ENCODE data around the gene NFAT5. TPM values are rescaled to one million over a fixed set of nuclear protein-coding genes. Genes with fewer than 3 reads are reported as not detected.

The NFAT5 gene
- total and polyA plus RNA-seq, 9 of the 15 experiments (the other 6 are each of a cell fraction or from before 2014, with no cell fraction given) = 0.78 to 20.5 (median 12.4) TPM

GRCh38 chr16:69660166-69660565 is 94.4 kb downstream of the NFAT5 start:
- H3K27me3 ChIP-seq (ENCODE audit: control insufficient read depth in 2 of 2, insufficient read depth in 2 of 2, low read length in 2 of 2) = no peaks in the 10 kb centered on the region
- FAIRE-seq (no peak), ATAC-seq (no peak), DNase-seq (ENCODE audit: extremely low read depth in 1 of 4, low spot score in 3 of 4) (no peak)
- H3K9me3 ChIP-seq (replicated peaks; ENCODE audit: control insufficient read depth, insufficient read depth, low read depth, low read length) = no peaks in the 10 kb centered on the region
- in situ Hi-C loops (cut with MboI) (no loop called here), intact Hi-C loops (cut with micrococcal nuclease) (no loop called here)
- no peak overlapping the region for H3K4me2 ChIP-seq (ENCODE audit: insufficient read depth, low read length)
- no TSS peak for BruUV-seq (replicated peaks)
- no peak for TF ChIP-seq NCOA2 (IDR thresholded peaks at IDR 0.05; ENCODE audit: partially characterized antibody in 2 of 2)
- TF ChIP-seq ZNF583 (CRISPR knock-in tag; IDR thresholded peaks at IDR 0.05) = no peak
- no peak for TF ChIP-seq MCM3 (IDR thresholded peaks at IDR 0.05)
- TF ChIP-seq BRD4 (IDR thresholded peaks at IDR 0.05) = no peak
- no peak for TF ChIP-seq RNF2 (IDR thresholded peaks at IDR 0.05)
- no peak for TF ChIP-seq ZNF780A (CRISPR knock-in tag; IDR thresholded peaks at IDR 0.05)
- TF ChIP-seq, protein P1, sequence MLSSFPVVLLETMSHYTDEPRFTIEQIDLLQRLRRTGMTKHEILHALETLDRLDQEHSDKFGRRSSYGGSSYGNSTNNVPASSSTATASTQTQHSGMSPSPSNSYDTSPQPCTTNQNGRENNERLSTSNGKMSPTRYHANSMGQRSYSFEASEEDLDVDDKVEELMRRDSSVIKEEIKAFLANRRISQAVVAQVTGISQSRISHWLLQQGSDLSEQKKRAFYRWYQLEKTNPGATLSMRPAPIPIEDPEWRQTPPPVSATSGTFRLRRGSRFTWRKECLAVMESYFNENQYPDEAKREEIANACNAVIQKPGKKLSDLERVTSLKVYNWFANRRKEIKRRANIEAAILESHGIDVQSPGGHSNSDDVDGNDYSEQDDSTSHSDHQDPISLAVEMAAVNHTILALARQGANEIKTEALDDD (IDR thresholded peaks at IDR 0.05) = no peak
- no peak for TF ChIP-seq ATF3 (IDR thresholded peaks at IDR 0.05)
- no peak for TF ChIP-seq ATF3 (CRISPR knock-in tag; conservative IDR thresholded peaks at IDR 0.05)
- ChIA-PET POLR2A (interaction anchor here (0.7 to 1.3 kb wide), 2 partner anchors 9 to 36 kb away, joined by 3 to 4 read pairs; no protein-coding TSS in a partner anchor), CTCF (ENCODE audit: low intra/inter-chr PET ratio) (no interaction called here)
- H3K9ac ChIP-seq (ENCODE audit: insufficient read depth in 1 of 2, low read depth in 2 of 2, low read length in 2 of 2) = no peak overlapping the region
- H3K4me1 ChIP-seq (replicated peaks in 1 of 2; ENCODE audit: control insufficient read depth in 2 of 2, insufficient read depth in 2 of 2, low read length in 2 of 2) = no peaks in the 10 kb centered on the region
- no peak overlapping the region for H2AFZ ChIP-seq (ENCODE audit: low read depth, low read length)
- no peak overlapping the region for H3K27ac ChIP-seq (ENCODE audit: extremely low read depth, low read depth, low read length)
- WGBS (ENCODE audit: insufficient coverage, low coverage, missing lambda C conversion rate) = 95% methylated on average over 4 of the region's 4 CpGs
- no peak overlapping the region for H3K4me3 ChIP-seq
- H3K79me2 ChIP-seq (ENCODE audit: control insufficient read depth, insufficient read depth, low read length) = no peaks in the 10 kb centered on the region
- no peaks in the 10 kb centered on the region for H3K9me1 ChIP-seq (ENCODE audit: control insufficient read depth, insufficient read depth, low read length)
- H4K20me1 ChIP-seq (replicated peaks; ENCODE audit: control insufficient read depth, insufficient read depth, low read length) = no peaks in the 10 kb centered on the region
- H3K36me3 ChIP-seq (ENCODE audit: control insufficient read depth, insufficient read depth, low read length) = peaks cover 49% of the 10 kb centered on the region

Measured in K562 (cell line).